BJ (cell line): ENCODE results near the gene DOK5. TPM values are rescaled to one million over a fixed set of nuclear protein-coding genes. Genes with fewer than 3 reads are reported as not detected.

Experiments used
- CTCF ChIA-PET: fragments of 350-600 bp; formaldehyde crosslinking; extraction: SDS; loops from one replicate; lab custom pipeline; 2021; ENCODE audit warnings: antibody characterized with exemption, inconsistent platforms; lab: Yijun Ruan, JAX
- POLR2A ChIA-PET: fragments of 300-600 bp; sonication (Branson Sonifier 250); formaldehyde crosslinking; extraction: SDS; loops from one replicate; lab custom pipeline; 2021; ENCODE audit warnings: antibody characterized with exemption; lab: Charles Lee
- DNase-seq: peaks from one replicate; pipeline ENCODE4 v3.0.0-alpha.2; 2011; ENCODE audit warnings: low read depth
- H3K27me3 ChIP-seq: 2 replicates; pipeline ENCODE4 v1.6.0; 2011; ENCODE audit warnings: low read length; ENCODE audit not compliant: control insufficient read depth, insufficient read depth
- H3K36me3 ChIP-seq: 2 replicates; pipeline ENCODE4 v1.5.1; 2011; ENCODE audit warnings: low read length; ENCODE audit not compliant: control insufficient read depth, insufficient read depth
- H3K4me3 ChIP-seq: 2 replicates; pipeline ENCODE4 v1.5.1; 2011; ENCODE audit warnings: low read depth, mild to moderate bottlenecking, control low read depth, low read length
- polyA plus RNA-seq: library from polyadenylated mRNA; depleted of rRNA; stranded (reverse); fragments of >200 nt; gene quantifications from 2 replicates; pipeline ENCODE4 v1.2.3, GENCODE V29; 2011
- TF ChIP-seq, protein P1 (sequence below): IDR thresholded peaks from 2 replicates; pipeline ENCODE4 v1.5.1; 2011; ENCODE audit warnings: low read depth, mild to moderate bottlenecking, control low read depth, inconsistent platforms, low read length, moderate library complexity; ENCODE audit not compliant: insufficient read depth

The DOK5 gene
- polyA plus RNA-seq, 1 experiment, result 0.26 TPM

GRCh38 chr20:54694516-54694915, 219.1 kb downstream of the DOK5 start:
- TF ChIP-seq, protein P1, sequence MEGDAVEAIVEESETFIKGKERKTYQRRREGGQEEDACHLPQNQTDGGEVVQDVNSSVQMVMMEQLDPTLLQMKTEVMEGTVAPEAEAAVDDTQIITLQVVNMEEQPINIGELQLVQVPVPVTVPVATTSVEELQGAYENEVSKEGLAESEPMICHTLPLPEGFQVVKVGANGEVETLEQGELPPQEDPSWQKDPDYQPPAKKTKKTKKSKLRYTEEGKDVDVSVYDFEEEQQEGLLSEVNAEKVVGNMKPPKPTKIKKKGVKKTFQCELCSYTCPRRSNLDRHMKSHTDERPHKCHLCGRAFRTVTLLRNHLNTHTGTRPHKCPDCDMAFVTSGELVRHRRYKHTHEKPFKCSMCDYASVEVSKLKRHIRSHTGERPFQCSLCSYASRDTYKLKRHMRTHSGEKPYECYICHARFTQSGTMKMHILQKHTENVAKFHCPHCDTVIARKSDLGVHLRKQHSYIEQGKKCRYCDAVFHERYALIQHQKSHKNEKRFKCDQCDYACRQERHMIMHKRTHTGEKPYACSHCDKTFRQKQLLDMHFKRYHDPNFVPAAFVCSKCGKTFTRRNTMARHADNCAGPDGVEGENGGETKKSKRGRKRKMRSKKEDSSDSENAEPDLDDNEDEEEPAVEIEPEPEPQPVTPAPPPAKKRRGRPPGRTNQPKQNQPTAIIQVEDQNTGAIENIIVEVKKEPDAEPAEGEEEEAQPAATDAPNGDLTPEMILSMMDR, result no peak
- CTCF ChIA-PET, result no interaction called here
- POLR2A ChIA-PET, result no interaction called here

GRCh38 chr20:54698373-54698772, 223.0 kb downstream of the DOK5 start:
- no peak for DNase-seq
- no peaks in the 10 kb centered on the region for H3K27me3 ChIP-seq
- H3K36me3 ChIP-seq, result no peaks in the 10 kb centered on the region
- no peak overlapping the region for H3K4me3 ChIP-seq
- TF ChIP-seq, protein P1, result no peak
- CTCF ChIA-PET, result interaction anchor here (1.2 kb wide), 1 partner anchor 32 kb away, joined by 3 read pairs; no protein-coding TSS in a partner anchor
- POLR2A ChIA-PET, result no interaction called here

More at GRCh38 chr20:54694516-54694915, 219.1 kb downstream of the DOK5 start:
- Histone ChIP-seq H3K4me3 (no peak overlapping the region), H3K36me3 (no peaks in the 10 kb centered on the region), H3K27me3 (no peaks in the 10 kb centered on the region)
- DNase-seq, result no peak
